MV-4-11 (cell line): ENCODE results near the gene C16orf82.
"Not testable (repeated sequence)": the region's sequence is repeated elsewhere in the genome, so short reads cannot be mapped to it uniquely, and the experiment has no call there.

ENCODE experiments used
- DNase-seq: peaks from one replicate; lab custom pipeline; 2025; lab: John Stamatoyannopoulos, UW

Gene C16orf82

DNA sequence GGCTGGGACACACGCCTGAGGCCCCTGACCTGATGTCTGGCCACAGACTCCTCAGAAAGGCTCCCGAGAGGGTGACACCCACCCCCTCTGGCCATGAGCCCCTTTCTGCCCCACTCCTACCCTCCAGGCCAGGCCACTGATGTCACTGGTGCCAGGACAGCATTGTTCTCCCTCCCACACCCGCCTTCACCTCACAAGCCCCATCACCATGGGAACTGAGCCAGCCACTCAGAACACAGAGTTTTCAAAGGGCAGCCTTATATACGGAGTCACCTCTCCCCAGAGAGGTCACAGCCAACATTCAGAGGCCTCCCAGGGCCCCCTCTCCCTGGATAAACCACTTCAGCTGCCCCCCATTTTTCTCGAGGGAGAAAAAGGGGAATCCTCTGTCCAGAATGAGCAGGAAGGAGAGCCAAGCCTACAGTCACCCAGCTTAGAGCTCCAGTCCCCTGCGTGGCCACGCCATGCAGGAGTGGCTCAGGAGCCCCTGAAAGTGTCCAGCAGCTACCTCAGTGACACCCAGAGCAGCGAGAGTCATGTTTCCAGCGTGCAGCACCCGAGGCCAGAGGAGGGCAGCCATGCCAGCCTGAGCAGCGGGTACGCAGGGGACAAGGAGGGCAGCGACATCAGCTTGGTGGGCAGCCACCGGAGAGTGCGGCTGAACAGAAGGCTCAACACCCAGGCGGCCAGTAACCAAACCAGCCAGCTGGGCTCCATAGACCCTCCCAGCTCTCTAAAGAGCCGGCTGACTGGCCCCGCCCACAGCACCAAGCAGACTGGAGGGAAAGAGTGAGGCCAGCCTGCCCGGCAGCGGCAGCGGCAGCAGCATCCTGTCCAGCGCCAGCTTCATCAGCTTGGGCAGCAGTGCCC is at the start of gene C16orf82:
TSS of gene C16orf82 (plus strand) at position 260 of the 870 bp plus-strand sequence.
- DNase-seq, result no peak

DNA sequence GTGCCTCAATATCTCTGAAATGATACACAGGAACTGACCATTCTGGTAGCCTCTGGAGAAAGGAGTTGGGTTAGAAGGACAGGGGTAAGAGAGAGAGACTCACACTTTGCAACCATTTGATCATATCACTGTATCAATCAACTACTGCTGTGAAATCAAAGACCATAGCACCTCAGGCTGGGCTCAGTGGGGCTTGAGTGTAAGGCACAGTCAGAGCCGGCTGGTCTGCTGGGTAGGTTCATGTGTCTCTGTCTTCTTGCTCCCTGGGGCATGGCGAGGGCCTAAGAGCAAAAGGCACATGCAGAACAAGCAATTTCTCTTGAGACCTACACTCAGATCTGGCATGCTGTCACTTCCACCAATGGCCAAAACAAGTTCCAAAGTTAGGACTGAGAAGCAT is 46.7 kb upstream of the C16orf82 start:
- no peak for DNase-seq

GRCh38 chr16:27024010-27024409 is 42.7 kb upstream of the C16orf82 start:
- DNase-seq, result no peak

DNA sequence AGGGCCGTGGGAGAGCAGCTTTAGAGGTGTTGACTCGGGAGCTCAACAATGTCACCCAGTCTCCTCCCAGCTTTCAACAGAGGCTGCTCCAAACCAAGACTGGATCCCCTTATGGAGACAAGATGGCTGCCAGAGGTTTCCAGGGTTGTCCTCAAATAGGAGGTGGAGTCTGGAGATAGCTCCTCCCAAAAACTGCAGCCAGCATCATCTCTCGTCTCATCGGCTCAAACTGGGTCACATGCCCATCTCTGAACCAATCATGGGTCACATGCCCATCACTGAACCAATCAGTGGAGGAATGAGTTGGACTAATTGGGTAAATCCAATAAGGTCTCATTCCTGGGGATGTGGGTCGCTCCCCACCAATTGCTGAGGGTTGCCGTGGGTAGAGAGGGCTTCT is 41.1 kb upstream of the C16orf82 start:
- DNase-seq, result no peak

DNA sequence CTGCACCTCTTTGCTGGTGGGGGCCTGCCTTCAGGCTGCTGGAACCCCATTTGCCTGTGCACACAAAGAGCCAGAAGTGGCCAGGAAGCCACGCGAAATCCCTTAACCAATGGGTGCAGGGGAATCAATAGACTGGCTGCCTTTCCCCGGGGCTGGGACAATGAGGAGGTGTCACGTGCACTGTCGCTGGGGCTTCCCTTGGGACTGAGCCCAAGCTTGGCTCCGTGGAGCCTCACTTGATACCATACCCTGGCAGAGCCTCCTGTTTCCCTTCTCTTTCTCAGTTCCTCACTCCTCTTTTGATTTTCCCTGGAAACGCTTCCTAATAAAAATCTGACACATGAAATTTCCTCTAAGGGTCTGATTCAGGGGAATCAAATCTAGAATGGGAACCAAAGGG is 38.8 kb upstream of the C16orf82 start:
- no peak for DNase-seq

- no peak for DNase-seq
These were observed 38.1 kb upstream of the C16orf82 start for GRCh38 chr16:27028591-27029110.

DNA sequence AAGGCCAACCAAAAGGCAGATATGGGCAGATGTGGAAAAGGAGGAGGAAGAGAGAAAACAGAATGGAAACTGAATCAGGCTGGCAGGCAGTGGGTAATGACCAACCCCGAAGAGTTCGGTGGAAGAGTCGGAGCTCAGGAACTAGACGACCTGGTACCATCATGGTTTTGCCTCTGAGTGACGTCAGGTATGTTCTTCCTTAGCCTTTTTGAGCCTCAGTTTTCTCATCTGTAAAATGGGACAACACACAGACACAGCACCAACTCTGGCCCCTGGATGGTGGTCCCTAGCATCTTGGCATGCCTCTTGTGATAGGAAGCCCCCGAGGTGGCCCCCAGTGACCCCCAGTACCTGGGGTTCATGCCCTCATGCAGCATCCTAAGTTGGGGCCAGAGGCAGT is 37.2 kb upstream of the C16orf82 start:
- DNase-seq, result no peak

DNA sequence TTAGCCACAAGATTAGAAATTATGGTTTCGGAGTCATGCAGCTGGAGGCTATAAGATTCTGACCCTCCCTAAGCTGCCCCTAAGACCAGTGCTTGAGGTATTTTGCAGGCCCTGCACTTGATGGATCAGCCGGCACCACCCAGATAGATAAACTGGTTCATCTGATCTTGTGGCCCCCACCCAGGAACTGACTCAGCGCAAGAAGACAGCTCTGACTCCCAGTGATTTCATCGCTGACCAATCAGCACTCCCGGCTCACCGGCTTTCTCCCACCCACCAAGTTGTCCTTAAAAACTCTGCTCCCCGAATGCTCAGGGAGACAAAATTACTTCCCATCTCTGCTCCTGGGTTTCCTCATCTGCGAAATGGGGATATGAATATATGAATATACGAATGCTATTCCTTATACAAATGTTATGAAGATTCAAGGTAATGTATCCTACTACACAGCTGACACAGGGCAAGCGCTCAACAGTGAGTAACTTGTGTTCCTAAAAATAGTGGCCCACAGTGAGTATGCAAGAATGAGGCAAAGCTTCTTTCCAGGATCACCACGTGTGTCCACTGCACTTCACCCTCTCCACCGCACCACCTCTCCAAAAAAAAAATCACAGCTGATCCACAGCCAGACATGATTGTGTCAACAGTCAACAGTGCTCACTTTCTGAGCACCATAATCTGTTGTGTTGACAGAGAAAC is 33.3 kb upstream of the C16orf82 start:
- no peak for DNase-seq

DNA sequence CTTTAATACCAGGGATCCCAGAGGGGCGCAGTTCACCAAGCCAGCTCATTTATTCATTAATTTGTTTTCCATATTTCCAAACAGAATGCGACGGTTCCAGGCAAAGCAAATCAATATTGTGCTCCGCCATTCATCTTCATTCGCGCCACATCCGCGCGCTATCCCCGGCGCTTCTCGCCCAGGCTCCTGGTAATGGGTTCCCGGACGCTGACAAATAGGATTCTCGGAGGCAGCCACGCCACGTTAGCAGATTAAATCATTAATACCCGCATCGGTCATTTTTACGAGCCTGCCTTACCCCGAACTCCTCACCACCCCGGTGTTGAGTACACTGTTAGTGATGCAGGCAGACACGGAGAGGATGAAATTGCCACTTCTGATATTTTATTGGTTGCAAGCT is 26.0 kb upstream of the C16orf82 start:
- DNase-seq, result no peak

DNA sequence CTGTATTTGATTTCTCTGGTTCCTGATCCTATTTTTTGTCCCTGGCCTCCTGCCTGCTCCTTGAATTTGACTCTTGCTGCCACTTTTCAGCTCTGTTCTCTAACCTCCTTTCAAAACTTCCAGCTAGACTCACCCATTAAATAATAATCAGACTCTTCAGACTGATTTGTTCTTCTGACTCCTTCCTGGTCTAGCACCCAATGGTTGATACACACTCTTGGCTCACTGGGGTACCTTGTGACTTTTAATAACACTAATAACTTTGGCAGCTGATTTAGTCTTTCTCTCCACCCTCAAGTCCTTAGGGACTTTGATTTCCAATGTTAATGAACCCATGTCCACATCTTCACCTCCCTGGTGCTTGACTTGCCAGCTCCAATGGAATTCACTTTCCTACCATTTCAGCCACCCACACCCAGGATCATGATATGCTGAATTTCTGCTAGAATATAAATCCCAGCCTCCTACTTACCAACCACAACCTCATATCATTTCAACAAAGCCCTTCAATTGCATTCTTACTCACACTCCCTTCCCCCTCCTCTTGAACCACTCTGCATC is 19.7 kb upstream of the C16orf82 start:
- DNase-seq, result no peak

DNA sequence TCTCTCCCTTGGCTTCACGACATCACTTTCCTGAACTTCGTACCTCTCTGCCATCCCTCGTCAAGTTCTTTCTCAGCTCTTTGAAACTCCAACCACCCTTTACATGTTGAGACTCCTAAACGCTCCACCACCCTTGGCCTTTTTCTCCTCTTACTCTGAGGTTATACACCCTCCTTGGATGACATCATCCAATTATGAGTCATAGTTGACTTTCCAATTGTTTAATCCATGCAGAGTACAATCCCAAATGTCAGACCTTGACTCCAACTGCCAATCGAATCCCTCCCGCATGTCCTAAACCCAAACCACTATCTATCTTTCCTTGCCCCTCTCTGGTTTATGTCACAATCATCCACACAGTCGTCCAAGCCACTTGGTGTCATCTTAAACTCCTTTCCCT is 18.4 kb upstream of the C16orf82 start:
- DNase-seq, result no peak

GRCh38 chr16:27049117-27049516 is 17.6 kb upstream of the C16orf82 start:
- no peak for DNase-seq

GRCh38 chr16:27052007-27052406 is 14.7 kb upstream of the C16orf82 start:
- DNase-seq, result no peak

DNA sequence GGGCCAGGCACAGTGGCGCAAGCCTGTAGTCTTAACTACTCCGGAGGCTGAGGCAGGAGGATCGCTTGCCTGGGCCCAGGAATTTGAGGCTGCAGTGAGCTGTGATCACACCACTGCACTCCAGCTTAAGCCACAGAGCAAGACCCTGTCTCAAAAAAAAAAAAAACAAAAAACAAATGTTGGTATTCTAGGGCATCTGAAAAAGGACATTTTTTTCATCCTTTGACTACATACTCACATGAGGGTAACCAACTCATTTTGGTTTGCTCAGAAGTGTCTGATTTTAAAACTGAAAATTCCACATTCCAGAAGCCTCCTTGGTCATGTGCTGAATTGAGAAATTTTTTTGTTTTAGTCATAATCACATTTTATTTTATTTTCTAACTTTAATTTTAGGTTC is 12.7 kb upstream of the C16orf82 start:
- no peak for DNase-seq

DNA sequence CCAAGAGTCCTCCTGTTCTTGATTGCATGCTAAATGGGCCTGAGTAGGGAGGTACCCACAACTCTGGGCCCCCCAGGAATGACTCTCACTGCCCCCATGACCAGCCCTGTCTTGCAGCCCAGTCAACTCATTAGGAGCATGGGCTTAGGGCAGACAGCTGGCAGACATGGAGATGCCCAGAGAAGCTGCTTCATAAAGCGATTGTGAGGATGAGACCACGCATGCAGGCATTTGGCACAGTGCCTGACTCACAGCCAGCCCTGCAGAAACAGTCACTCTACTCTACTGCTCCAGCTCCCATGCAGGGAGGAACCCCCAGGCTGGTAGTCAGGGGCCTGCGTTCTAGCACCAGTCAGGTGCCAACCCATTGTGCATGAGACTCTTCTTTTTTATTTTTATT is 8.4 kb upstream of the C16orf82 start:
- no peak for DNase-seq

GRCh38 chr16:27070776-27071175 is 4.0 kb downstream of the C16orf82 start:
- no peak for DNase-seq

- no peak for DNase-seq
These were observed 7.0 kb downstream of the C16orf82 start for GRCh38 chr16:27073733-27074132.

DNA sequence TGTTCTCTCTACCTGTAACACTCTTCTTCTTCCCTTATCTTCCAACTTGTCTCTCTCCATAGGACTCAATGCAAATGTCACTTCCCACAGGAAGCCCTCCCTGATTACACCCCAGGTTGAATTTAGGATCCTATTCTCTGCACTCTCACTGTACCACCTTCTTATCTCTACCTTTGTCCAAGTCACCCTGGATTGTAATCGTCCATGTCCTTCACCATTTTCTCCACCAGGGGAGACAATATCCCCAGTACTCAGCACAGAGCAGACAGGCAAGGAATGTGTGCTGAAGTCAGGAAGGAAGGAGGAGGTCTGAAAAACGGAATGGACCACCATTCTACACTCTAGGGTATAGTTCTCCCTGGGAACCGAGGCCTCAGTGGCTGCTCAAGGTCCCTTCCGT is 14.2 kb downstream of the C16orf82 start:
- no peak for DNase-seq

DNA sequence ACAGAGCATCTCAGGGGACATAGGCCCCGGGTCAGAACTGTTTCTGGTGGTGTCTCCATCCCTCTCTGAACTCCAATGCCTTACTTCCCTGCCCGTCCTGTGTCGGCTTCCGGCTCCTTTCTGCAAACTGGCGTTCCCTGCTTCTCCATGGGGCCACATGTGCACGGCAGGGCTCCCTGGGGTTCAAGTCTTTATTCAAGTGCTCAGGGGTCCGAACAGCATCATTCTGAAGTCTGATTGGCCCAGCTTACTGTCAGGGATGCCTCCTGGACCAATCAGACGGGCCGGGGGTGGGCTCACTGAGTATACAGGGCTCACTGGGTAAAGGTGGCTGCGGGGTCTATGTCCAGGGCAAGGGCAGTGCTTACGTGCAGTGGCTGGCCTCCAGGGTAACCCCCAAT is 17.1 kb downstream of the C16orf82 start:
- no peak for DNase-seq

DNA sequence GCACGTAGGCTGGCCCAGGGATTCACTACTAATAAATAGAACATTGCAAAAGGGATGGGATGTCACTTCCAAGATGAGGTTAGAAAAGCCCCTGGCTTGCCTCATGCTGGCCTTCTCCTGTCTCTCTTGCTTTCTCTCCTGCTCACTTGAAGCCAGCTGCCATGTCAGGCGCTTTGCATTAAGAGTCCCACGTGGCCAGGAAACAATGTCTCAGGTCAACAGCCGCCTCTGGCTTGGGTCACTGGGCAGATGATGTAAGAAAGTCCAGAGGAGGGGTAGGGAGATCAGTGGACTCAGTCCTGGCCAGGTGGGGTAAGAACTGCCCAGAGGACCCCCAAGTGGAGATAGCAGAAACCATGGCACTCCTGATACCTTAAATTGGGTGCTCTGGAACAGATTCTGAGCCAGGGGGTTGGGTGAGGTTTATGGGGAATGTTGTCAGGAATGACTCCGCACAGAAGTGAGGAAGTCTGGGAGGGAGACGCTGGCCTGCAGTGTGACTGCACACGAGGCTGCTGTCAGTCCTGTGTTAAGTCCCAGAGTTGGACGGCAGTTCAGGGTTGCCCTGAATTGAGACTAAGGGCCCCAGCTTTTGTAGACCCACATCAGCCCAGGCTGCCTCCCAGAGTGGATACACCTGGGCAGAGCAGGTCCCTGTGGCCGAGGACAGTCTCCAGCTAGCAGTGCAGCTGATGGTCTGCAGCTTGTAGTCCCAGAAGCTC is 17.7 kb downstream of the C16orf82 start:
- no peak for DNase-seq

GRCh38 chr16:27085182-27085581 is 18.5 kb downstream of the C16orf82 start:
- DNase-seq, result no peak

GRCh38 chr16:27086031-27086430 is 19.3 kb downstream of the C16orf82 start:
- not testable (repeated sequence) for DNase-seq
